ENCODE measurements around the gene TWSG1. TPM values are rescaled to one million over a fixed set of nuclear protein-coding genes. Genes with fewer than 3 reads are reported as not detected.

The TWSG1 gene
- total and polyA plus RNA-seq, 4 donors: 11.8 to 55.8 (median 21.6) TPM

DNA sequence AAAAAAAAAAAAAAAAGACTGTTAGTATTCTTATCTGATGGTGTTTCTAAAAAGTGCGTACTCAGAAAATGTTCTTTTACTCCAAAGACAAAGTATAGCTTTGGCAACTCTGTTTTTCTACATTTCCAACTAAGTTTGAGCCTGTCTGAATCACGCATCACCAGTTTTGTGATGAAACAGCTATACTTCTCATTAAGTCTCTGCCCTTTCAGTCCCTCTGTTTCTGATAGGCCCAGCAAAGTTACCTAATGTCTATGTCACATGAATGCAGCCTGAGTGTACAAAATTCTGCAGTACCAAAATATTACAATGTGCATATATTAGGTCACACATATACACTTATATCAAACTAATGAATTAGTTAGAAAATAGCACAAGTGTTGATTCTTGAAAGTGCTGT lies 22.4 kb downstream of the TWSG1 start:
- ATAC-seq (ENCODE audit: insufficient read depth, low FRiP score): no peak

DNA sequence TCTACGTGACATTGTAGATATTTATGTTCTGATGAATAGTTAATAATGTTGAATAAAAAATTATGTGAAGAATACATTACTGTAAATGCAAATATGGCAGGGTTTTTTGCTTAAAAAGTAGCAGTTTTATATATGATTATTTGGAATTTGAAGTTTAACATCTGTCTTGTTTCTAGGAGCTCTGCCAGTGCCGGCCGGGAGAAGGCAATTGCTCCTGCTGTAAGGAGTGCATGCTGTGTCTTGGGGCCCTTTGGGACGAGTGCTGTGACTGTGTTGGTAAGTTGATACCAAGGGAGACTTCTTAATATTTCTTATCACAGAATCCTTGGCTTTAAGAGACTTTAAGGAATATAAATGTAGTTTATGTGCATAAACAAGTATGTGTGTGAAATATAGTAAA lies 25.2 kb downstream of the TWSG1 start:
- no peak overlapping the region for H3K27ac ChIP-seq (ENCODE audit: low read depth in 1 of 2, low read length in 1 of 2)
- no peak overlapping the region for H3K9ac ChIP-seq (ENCODE audit: insufficient read depth in 1 of 2, low read length in 2 of 2)
- peaks cover 0 to 7% (median 3%) of the 10 kb centered on the region in 4 donors for H3K36me3 ChIP-seq (ENCODE audit: control insufficient read depth in 4 of 4, insufficient read depth in 4 of 4, low read length in 4 of 4)
- H3K9me3 ChIP-seq (ENCODE audit: control insufficient read depth in 4 of 4, insufficient read depth in 3 of 4, low read length in 3 of 4): no peaks in the 10 kb centered on the region
- H3K4me1 ChIP-seq (ENCODE audit: control insufficient read depth in 5 of 5, insufficient read depth in 5 of 5, low read length in 5 of 5): peaks cover 0 to 16% (median 1%) of the 10 kb centered on the region in 5 donors
- no peaks in the 10 kb centered on the region for H3K27me3 ChIP-seq (ENCODE audit: control insufficient read depth in 3 of 3, insufficient read depth in 3 of 3, low read length in 2 of 3)
- DNase-seq (peak; percentile 56 to 71 (median 66)), ATAC-seq (ENCODE audit: insufficient read depth, low FRiP score) (no peak)
- no peak overlapping the region for H3K4me3 ChIP-seq
- TF ChIP-seq, protein P1, sequence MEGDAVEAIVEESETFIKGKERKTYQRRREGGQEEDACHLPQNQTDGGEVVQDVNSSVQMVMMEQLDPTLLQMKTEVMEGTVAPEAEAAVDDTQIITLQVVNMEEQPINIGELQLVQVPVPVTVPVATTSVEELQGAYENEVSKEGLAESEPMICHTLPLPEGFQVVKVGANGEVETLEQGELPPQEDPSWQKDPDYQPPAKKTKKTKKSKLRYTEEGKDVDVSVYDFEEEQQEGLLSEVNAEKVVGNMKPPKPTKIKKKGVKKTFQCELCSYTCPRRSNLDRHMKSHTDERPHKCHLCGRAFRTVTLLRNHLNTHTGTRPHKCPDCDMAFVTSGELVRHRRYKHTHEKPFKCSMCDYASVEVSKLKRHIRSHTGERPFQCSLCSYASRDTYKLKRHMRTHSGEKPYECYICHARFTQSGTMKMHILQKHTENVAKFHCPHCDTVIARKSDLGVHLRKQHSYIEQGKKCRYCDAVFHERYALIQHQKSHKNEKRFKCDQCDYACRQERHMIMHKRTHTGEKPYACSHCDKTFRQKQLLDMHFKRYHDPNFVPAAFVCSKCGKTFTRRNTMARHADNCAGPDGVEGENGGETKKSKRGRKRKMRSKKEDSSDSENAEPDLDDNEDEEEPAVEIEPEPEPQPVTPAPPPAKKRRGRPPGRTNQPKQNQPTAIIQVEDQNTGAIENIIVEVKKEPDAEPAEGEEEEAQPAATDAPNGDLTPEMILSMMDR (IDR thresholded peaks at IDR 0.05; ENCODE audit: control extremely low read depth, extremely low read depth): no peak
- 86 to 93% methylated on average over 4 of the region's 4 CpGs for WGBS, 2 donors

More for the DNA sequence above, 22.4 kb downstream of the TWSG1 start:
- Histone ChIP-seq H3K4me1 (ENCODE audit: control insufficient read depth in 5 of 5, insufficient read depth in 5 of 5, low read length in 5 of 5) (peaks cover 0 to 16% (median 1%) of the 10 kb centered on the region in 5 donors), H3K27ac (ENCODE audit: low read depth in 1 of 2, low read length in 1 of 2) (no peak overlapping the region), H3K27me3 (ENCODE audit: control insufficient read depth in 3 of 3, insufficient read depth in 3 of 3, low read length in 2 of 3) (no peaks in the 10 kb centered on the region), H3K9ac (ENCODE audit: insufficient read depth in 1 of 2, low read length in 2 of 2) (no peak overlapping the region), H3K36me3 (ENCODE audit: control insufficient read depth in 4 of 4, insufficient read depth in 4 of 4, low read length in 4 of 4) (peaks cover 0 to 7% (median 3%) of the 10 kb centered on the region in 4 donors), H3K9me3 (ENCODE audit: control insufficient read depth in 4 of 4, insufficient read depth in 3 of 4, low read length in 3 of 4) (no peaks in the 10 kb centered on the region), H3K4me3 (no peak overlapping the region)
- DNase-seq: no peak
- 96 to 97% methylated on average over 2 of the region's 2 CpGs for WGBS, 2 donors
- TF ChIP-seq, protein P1 (IDR thresholded peaks at IDR 0.05; ENCODE audit: control extremely low read depth, extremely low read depth): no peak

DNA sequence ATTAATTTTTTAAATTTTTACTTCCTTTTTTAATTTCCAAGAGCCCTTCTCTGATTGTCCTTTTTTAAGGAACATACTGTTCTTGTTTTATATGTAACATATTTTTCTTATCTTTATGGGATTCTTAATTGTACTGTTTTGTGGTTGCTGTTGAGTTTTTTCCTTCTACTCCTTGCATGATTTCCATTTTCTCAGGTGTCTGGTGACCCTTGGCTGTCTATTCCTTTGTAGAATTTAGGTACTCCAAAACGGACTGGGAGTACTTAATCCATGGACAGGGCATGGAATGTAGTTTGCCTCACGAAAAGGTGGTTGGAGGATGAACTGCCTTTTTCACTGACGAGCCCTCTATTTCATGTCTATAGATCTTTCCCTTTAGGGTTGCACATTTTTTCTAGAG lies 26.6 kb downstream of the TWSG1 start:
- peaks cover 0 to 16% (median 0%) of the 10 kb centered on the region in 5 donors for H3K4me1 ChIP-seq (ENCODE audit: control insufficient read depth in 5 of 5, insufficient read depth in 5 of 5, low read length in 5 of 5)
- no peak overlapping the region for H3K9ac ChIP-seq (ENCODE audit: insufficient read depth in 1 of 2, low read length in 2 of 2)
- no peaks in the 10 kb centered on the region for H3K9me3 ChIP-seq (ENCODE audit: control insufficient read depth in 4 of 4, insufficient read depth in 3 of 4, low read length in 3 of 4)
- TF ChIP-seq, protein P1 (IDR thresholded peaks at IDR 0.05; ENCODE audit: control extremely low read depth, extremely low read depth): no peak
- ATAC-seq (ENCODE audit: insufficient read depth, low FRiP score): no peak
- H3K27ac ChIP-seq (ENCODE audit: low read depth in 1 of 2, low read length in 1 of 2): peak overlapping the region in 1 of 2 donors; percentile 11
- no peaks in the 10 kb centered on the region for H3K27me3 ChIP-seq (ENCODE audit: control insufficient read depth in 3 of 3, insufficient read depth in 3 of 3, low read length in 2 of 3)
- H3K36me3 ChIP-seq (ENCODE audit: control insufficient read depth in 4 of 4, insufficient read depth in 4 of 4, low read length in 4 of 4): peaks cover 0 to 7% (median 3%) of the 10 kb centered on the region in 4 donors
- no peak overlapping the region for H3K4me3 ChIP-seq
- 85 to 86% methylated on average over 3 of the region's 3 CpGs for WGBS, 2 donors
- no peak for DNase-seq

DNA sequence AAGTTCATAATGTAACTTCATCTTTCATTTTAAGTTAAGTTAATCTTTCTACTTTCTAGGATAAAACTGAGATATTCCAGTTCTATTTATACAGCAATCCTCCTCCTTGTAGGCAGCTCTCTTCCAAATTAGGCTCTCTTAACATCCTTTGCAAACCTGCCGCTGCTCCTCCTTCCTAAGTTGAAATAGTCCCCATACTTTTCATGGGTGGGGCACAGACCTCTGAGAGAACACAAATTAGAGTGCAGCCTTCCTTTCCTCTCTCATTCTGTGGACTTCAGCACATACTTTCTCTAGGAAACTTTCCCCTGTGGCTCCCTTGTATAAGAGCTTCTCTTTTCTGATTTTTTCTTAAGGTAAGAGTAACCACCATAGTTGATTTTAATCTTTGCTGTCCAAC lies 28.3 kb downstream of the TWSG1 start:
- H3K9ac ChIP-seq (ENCODE audit: insufficient read depth in 1 of 2, low read length in 2 of 2): no peak overlapping the region
- ATAC-seq (ENCODE audit: insufficient read depth, low FRiP score) (peak; percentile 19), DNase-seq (no peak)
- 78 to 96% methylated on average over 1 of the region's 1 CpG for WGBS, 2 donors
- no peaks in the 10 kb centered on the region for H3K9me3 ChIP-seq (ENCODE audit: control insufficient read depth in 4 of 4, insufficient read depth in 3 of 4, low read length in 3 of 4)
- H3K27ac ChIP-seq (ENCODE audit: low read depth in 1 of 2, low read length in 1 of 2): no peak overlapping the region
- H3K4me3 ChIP-seq: no peak overlapping the region
- peaks cover 0 to 13% (median 6%) of the 10 kb centered on the region in 4 donors for H3K36me3 ChIP-seq (ENCODE audit: control insufficient read depth in 4 of 4, insufficient read depth in 4 of 4, low read length in 4 of 4)
- no peaks in the 10 kb centered on the region for H3K27me3 ChIP-seq (ENCODE audit: control insufficient read depth in 3 of 3, insufficient read depth in 3 of 3, low read length in 2 of 3)
- peaks cover 0 to 16% (median 0%) of the 10 kb centered on the region in 5 donors for H3K4me1 ChIP-seq (ENCODE audit: control insufficient read depth in 5 of 5, insufficient read depth in 5 of 5, low read length in 5 of 5)
- TF ChIP-seq, protein P1 (IDR thresholded peaks at IDR 0.05; ENCODE audit: control extremely low read depth, extremely low read depth): no peak

Measured in lung (tissue), 12 donors.